HCT116 (cell line): ENCODE data around the gene MAP7. TPM values are rescaled to one million over a fixed set of nuclear protein-coding genes. Genes with fewer than 3 reads are reported as not detected.

ENCODE experiments used
- ATAC-seq: fragments of 200-7000 bp; cut with Tn5 transposase; 2 replicates; pipeline ENCODE4 v1.9.1; 2020; ENCODE audit warnings: mild to moderate bottlenecking, moderate library complexity
- BruUV-seq: library from RNA; stranded (reverse); fragments of 400-500 nt; replicated peaks from 2 replicates; lab custom pipeline; 2021; lab: Mats Ljungman, UMichigan
- CTCF ChIA-PET: fragments of 300-600 bp; sonication (Branson Sonifier 250); formaldehyde crosslinking; loops from one replicate; lab custom pipeline; 2021; ENCODE audit warnings: antibody characterized with exemption; lab: Charles Lee
- POLR2A ChIA-PET: fragments of 300-600, 350-600 bp; sonication (Branson Sonifier 250); formaldehyde crosslinking; loops from one replicate; lab custom pipeline; 2021; ENCODE audit warnings: antibody characterized with exemption; lab: Charles Lee
- RAD21 ChIA-PET, 2 experiments: fragments of 300-600 bp; sonication (Branson Sonifier 250); formaldehyde crosslinking; loops; one replicate each; lab custom pipeline; 2023; ENCODE audit warnings: low total read pairs in 2 of 2; ENCODE audit not compliant: uncharacterized antibody in 2 of 2, unreplicated experiment in 2 of 2, low non-redundant PET in 1 of 2; lab: Charles Lee
- DNase-seq: peaks from one replicate; pipeline ENCODE4 v3.0.0-alpha.2; 2010; ENCODE audit warnings: low read depth, low spot score
- H2AFZ ChIP-seq: fragments of 200-600 bp; shearing (Covaris generic), sonication (generic); 2 replicates; pipeline ENCODE4 v1.6.1; 2017; ENCODE audit warnings: low read depth, mixed run types, mixed read lengths, antibody characterized with exemption, low read length; ENCODE audit not compliant: poor library complexity, severe bottlenecking
- H3K27ac ChIP-seq: 2 replicates; pipeline ENCODE4 v1.5.1; 2012; ENCODE audit warnings: low read depth, low read length
- H3K27me3 ChIP-seq: fragments of 200-600 bp; sonication (generic); 2 replicates; pipeline ENCODE4 v1.6.1; 2016; ENCODE audit warnings: mixed run types, low read length, mixed read lengths; ENCODE audit not compliant: insufficient read depth
- H3K36me3 ChIP-seq, 2 experiments: fragments of 200-500 bp in 1 of 2; fragments of 200-600 bp in 1 of 2; sonication (Bioruptor generic) in 1 of 2; sonication (generic) in 1 of 2; 2 replicates each; pipeline versions ENCODE4 v1.5.1 to v1.6.1; 2014 to 2016; ENCODE audit warnings: low read length in 2 of 2, inconsistent platforms in 1 of 2, mixed read lengths in 1 of 2, mixed run types in 1 of 2; ENCODE audit not compliant: insufficient read depth in 2 of 2, control insufficient read depth in 1 of 2
- H3K4me1 ChIP-seq, 2 experiments: fragments of 200-600 bp in 1 of 2; sonication (generic) in 1 of 2; 2 replicates each; pipeline versions ENCODE4 v1.5.1 to v1.6.1; 2012 to 2017; ENCODE audit warnings: low read length in 2 of 2, inconsistent platforms in 1 of 2, mild to moderate bottlenecking in 1 of 2, mixed read lengths in 1 of 2, mixed run types in 1 of 2, moderate library complexity in 1 of 2; ENCODE audit not compliant: insufficient read depth in 2 of 2, control insufficient read depth in 1 of 2
- H3K4me2 ChIP-seq: fragments of 200-600 bp; sonication (generic); 2 replicates; pipeline ENCODE4 v1.6.1; 2017; ENCODE audit warnings: mixed run types, low read length, mixed read lengths
- H3K4me3 ChIP-seq, 2 experiments: fragments of 200-600 bp in 1 of 2; sonication (generic) in 1 of 2; replicated peaks in 1 of 2; 2 replicates each; pipeline ENCODE4 v1.5.1; 2011 to 2016; ENCODE audit warnings: low read length in 2 of 2, control low read depth in 1 of 2, low read depth in 1 of 2, mild to moderate bottlenecking in 1 of 2, mixed read lengths in 1 of 2, mixed run types in 1 of 2
- H3K79me2 ChIP-seq: fragments of 200-600 bp; sonication (generic); 2 replicates; pipeline ENCODE4 v1.6.1; 2017; ENCODE audit warnings: mild to moderate bottlenecking, mixed run types, low read length, moderate library complexity, mixed read lengths; ENCODE audit not compliant: insufficient read depth
- H3K9ac ChIP-seq: fragments of 200-600 bp; sonication (generic); 2 replicates; pipeline ENCODE4 v1.6.1; 2016; ENCODE audit warnings: low read length, mixed read lengths
- H3K9me2 ChIP-seq: fragments of 200-600 bp; sonication (generic), shearing (Covaris generic); 2 replicates; pipeline ENCODE4 v1.6.1; 2017; ENCODE audit warnings: mixed run types, mild to moderate bottlenecking, moderate library complexity; ENCODE audit not compliant: insufficient read depth
- H3K9me3 ChIP-seq, 2 experiments: fragments of 200-500 bp in 1 of 2; fragments of 200-600 bp in 1 of 2; sonication (Bioruptor generic) in 1 of 2; sonication (generic) in 1 of 2; 2 replicates each; pipeline ENCODE4 v1.6.1; 2014 to 2017; ENCODE audit warnings: low read length in 2 of 2, mixed read lengths in 2 of 2, inconsistent platforms in 1 of 2, low read depth in 1 of 2, mild to moderate bottlenecking in 1 of 2, mixed run types in 1 of 2, moderate library complexity in 1 of 2; ENCODE audit not compliant: control insufficient read depth in 1 of 2, insufficient read depth in 1 of 2
- H4K20me1 ChIP-seq: fragments of 200-600 bp; sonication (generic), shearing (Covaris generic); 2 replicates; pipeline ENCODE4 v1.6.1; 2017; ENCODE audit warnings: mixed run types, mild to moderate bottlenecking, moderate library complexity; ENCODE audit not compliant: insufficient read depth
- CBX3 ChIP-seq: IDR thresholded peaks from 2 replicates; pipeline ENCODE4 v1.6.1; 2012; ENCODE audit warnings: low read depth
- EGR1 ChIP-seq: IDR thresholded peaks from 2 replicates; pipeline ENCODE4 v1.6.1; 2012; ENCODE audit warnings: low read depth
- ELF1 ChIP-seq: IDR thresholded peaks from 2 replicates; pipeline ENCODE4 v1.6.1; 2012; ENCODE audit warnings: low read depth, borderline replicate concordance
- EZH2 ChIP-seq: fragments of 200-600 bp; sonication (generic); IDR thresholded peaks from 2 replicates; pipeline ENCODE4 v1.6.1; 2017; ENCODE audit warnings: antibody characterized with exemption, mixed run types
- EZH2phosphoT487 ChIP-seq: fragments of 200-600 bp; IDR thresholded peaks from 2 replicates; pipeline ENCODE4 v1.6.1; 2018; ENCODE audit warnings: antibody characterized with exemption, borderline replicate concordance
- FOSL1 ChIP-seq: IDR thresholded peaks from 2 replicates; pipeline ENCODE4 v1.6.1; 2012; ENCODE audit warnings: low read depth
- JUND ChIP-seq: IDR thresholded peaks from 2 replicates; pipeline ENCODE4 v1.6.1; 2012
- POLR2A ChIP-seq: IDR thresholded peaks from 2 replicates; pipeline ENCODE4 v1.7.0; 2011; ENCODE audit warnings: borderline replicate concordance; ENCODE audit not compliant: insufficient read depth, insufficient read length; ENCODE audit errors: extremely low read depth
- POLR2AphosphoS5 ChIP-seq: IDR thresholded peaks from 2 replicates; pipeline ENCODE4 v1.6.1; 2011; ENCODE audit warnings: mild to moderate bottlenecking, low read depth, low read length, moderate library complexity
- SIN3A ChIP-seq: IDR thresholded peaks from 2 replicates; pipeline ENCODE4 v1.6.1; 2012; ENCODE audit warnings: low read depth
- SP1 ChIP-seq: IDR thresholded peaks from 2 replicates; pipeline ENCODE4 v1.6.1; 2012; ENCODE audit warnings: low read depth
- SRF ChIP-seq: IDR thresholded peaks from 2 replicates; pipeline ENCODE4 v1.6.1; 2012; ENCODE audit warnings: low read depth
- TCF7L2 ChIP-seq: IDR thresholded peaks from 2 replicates; pipeline ENCODE4 v1.7.0; 2011; ENCODE audit warnings: borderline replicate concordance, inconsistent platforms; ENCODE audit not compliant: insufficient read depth, insufficient read length; ENCODE audit errors: extremely low read depth
- ZFX ChIP-seq: fragments of 450-650 bp; IDR thresholded peaks from 2 replicates; pipeline ENCODE4 v1.6.1; 2017
- ZNF274 ChIP-seq: fragments of 200-500 bp; sonication (Bioruptor generic); IDR thresholded peaks from 2 replicates; pipeline ENCODE4 v1.6.1; 2014; ENCODE audit warnings: mild to moderate bottlenecking, low read depth, low read length, inconsistent platforms
- intact Hi-C: fragments of 100-400 bp; cut with micrococcal nuclease; formaldehyde crosslinking; loops from 2 replicates; pipeline ENCODE4 v1.10.0; 2022
- total RNA-seq: library from RNA; stranded (reverse); gene quantifications from one replicate; pipeline ENCODE4 v1.2.1, GENCODE V29; 2021; ENCODE audit not compliant: unreplicated experiment
- TF ChIP-seq, protein P1 (sequence below): IDR thresholded peaks from 2 replicates; pipeline ENCODE4 v1.6.1; 2012
- TF ChIP-seq, protein P2 (sequence below): IDR thresholded peaks from 2 replicates; pipeline ENCODE4 v1.6.1; 2011; ENCODE audit warnings: mild to moderate bottlenecking, low read length, moderate library complexity; ENCODE audit not compliant: insufficient replicate concordance; ENCODE audit errors: extremely low read depth
- TF ChIP-seq, protein P3 (sequence below), 3 experiments: fragments of 200-600 bp in 1 of 3; sonication (generic) in 1 of 3; IDR thresholded peaks in 2 of 3; conservative IDR thresholded peaks in 1 of 3; 2 replicates each; pipeline ENCODE4 v1.5.1; 2012 to 2017; ENCODE audit warnings: low read depth in 2 of 3, low read length in 2 of 3, antibody characterized with exemption in 1 of 3, borderline replicate concordance in 1 of 3, control low read depth in 1 of 3, mild to moderate bottlenecking in 1 of 3, mixed read lengths in 1 of 3, mixed run types in 1 of 3, moderate library complexity in 1 of 3; ENCODE audit not compliant: insufficient read depth in 1 of 3
- TF ChIP-seq, protein P4 (sequence below): IDR thresholded peaks from 2 replicates; pipeline ENCODE4 v1.6.1; 2012; ENCODE audit warnings: low read depth

MAP7 gene
- total RNA-seq, 1 experiment from 2014 or later = 35.5 TPM

DNA sequence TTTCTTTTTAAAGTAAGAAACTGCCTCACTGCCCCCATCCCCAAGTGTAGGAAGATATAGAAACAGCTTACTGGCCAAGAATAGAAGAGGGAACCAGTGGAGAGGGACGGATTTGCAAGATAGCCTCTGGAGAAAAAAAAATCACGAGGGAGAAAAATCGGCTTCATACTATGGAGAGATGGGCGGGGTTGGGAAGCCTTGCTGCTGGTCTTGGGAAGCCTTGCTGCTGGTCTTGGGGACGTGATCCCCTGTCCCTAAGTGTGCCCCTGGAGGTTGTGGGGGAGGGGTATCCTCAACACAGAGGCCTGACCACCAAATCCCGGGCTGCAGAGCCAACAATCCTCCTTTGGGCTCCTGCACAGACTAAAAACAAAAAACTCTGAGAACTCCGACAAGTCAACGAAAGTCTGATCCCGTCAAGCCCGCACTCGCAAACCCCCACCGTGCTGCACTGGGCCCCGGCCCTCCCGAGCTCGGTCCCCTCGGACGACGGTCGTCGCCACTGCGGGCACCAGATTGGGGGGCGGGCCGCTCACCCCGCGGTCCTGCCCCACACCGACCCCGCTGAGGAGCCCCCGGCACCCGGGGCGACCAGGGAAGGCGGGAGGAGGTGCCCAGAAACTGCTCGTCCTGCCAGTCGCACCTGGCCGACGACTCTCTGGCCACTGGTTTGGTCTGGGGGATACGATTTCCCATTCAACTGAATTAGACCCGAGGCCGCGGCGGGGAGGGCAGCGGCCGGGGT lies 750 bp downstream of the MAP7 start:
- H2AFZ ChIP-seq = no peak overlapping the region
- H3K27ac ChIP-seq = peak overlapping the region; percentile 69

More for the DNA sequence above, 750 bp downstream of the MAP7 start:
- H3K9me2 ChIP-seq = no peaks in the 10 kb centered on the region
- ChIA-PET CTCF (interaction anchor here (0.6 to 1.7 kb wide), 13 partner anchors 10 to 640 kb away, joined by 3 to 16 read pairs (median 4); partner anchors contain the start of gene MAP3K5), RAD21 (no interaction called here), POLR2A (interaction anchor here (1.0 kb wide), 1 partner anchor 260 kb away, joined by 6 read pairs; the partner anchor contains the start of gene BCLAF1)
- no peaks in the 10 kb centered on the region for H3K9me3 ChIP-seq
- BruUV-seq = no TSS peak
- no peaks in the 10 kb centered on the region for H4K20me1 ChIP-seq
- peak overlapping the region; percentile 92 for H3K4me2 ChIP-seq
- peaks cover 6 to 17% of the 10 kb centered on the region in 2 experiments; a peak in 3 of 4 replicates for H3K4me1 ChIP-seq
- intact Hi-C loops = loop anchor here (1.0 to 10.0 kb wide), 4 partner anchors 172 to 1015 kb away; partner anchors contain the start of gene BCLAF1
- no peaks in the 10 kb centered on the region for H3K27me3 ChIP-seq
- H3K9ac ChIP-seq = peak overlapping the region; percentile 77
- H3K79me2 ChIP-seq = peaks cover 47% of the 10 kb centered on the region
- H3K4me3 ChIP-seq = peak overlapping the region; percentile 75 to 79
- TF ChIP-seq, protein P1, sequence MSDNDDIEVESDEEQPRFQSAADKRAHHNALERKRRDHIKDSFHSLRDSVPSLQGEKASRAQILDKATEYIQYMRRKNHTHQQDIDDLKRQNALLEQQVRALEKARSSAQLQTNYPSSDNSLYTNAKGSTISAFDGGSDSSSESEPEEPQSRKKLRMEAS = no peak
- TF ChIP-seq ZNF274 (no peak), ELF1 (no peak), EZH2 (no peak), POLR2A (no peak), SIN3A (no peak), EZH2phosphoT487 (no peak), ZFX (no peak), CBX3 (no peak), TCF7L2 (no peak), SP1 (no peak), POLR2AphosphoS5 (no peak), FOSL1 (no peak), JUND (no peak), EGR1 (no peak), SRF (no peak)
- TF ChIP-seq, protein P2, sequence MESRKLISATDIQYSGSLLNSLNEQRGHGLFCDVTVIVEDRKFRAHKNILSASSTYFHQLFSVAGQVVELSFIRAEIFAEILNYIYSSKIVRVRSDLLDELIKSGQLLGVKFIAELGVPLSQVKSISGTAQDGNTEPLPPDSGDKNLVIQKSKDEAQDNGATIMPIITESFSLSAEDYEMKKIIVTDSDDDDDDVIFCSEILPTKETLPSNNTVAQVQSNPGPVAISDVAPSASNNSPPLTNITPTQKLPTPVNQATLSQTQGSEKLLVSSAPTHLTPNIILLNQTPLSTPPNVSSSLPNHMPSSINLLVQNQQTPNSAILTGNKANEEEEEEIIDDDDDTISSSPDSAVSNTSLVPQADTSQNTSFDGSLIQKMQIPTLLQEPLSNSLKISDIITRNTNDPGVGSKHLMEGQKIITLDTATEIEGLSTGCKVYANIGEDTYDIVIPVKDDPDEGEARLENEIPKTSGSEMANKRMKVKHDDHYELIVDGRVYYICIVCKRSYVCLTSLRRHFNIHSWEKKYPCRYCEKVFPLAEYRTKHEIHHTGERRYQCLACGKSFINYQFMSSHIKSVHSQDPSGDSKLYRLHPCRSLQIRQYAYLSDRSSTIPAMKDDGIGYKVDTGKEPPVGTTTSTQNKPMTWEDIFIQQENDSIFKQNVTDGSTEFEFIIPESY = no peak
- TF ChIP-seq, protein P3, sequence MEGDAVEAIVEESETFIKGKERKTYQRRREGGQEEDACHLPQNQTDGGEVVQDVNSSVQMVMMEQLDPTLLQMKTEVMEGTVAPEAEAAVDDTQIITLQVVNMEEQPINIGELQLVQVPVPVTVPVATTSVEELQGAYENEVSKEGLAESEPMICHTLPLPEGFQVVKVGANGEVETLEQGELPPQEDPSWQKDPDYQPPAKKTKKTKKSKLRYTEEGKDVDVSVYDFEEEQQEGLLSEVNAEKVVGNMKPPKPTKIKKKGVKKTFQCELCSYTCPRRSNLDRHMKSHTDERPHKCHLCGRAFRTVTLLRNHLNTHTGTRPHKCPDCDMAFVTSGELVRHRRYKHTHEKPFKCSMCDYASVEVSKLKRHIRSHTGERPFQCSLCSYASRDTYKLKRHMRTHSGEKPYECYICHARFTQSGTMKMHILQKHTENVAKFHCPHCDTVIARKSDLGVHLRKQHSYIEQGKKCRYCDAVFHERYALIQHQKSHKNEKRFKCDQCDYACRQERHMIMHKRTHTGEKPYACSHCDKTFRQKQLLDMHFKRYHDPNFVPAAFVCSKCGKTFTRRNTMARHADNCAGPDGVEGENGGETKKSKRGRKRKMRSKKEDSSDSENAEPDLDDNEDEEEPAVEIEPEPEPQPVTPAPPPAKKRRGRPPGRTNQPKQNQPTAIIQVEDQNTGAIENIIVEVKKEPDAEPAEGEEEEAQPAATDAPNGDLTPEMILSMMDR (IDR thresholded peaks at IDR 0.05 in 2 of 3, conservative IDR thresholded peaks at IDR 0.05 in 1 of 3; ENCODE audit: borderline replicate concordance in 1 of 3, insufficient read depth in 1 of 3, low read depth in 2 of 3, low read length in 2 of 3) = no peak
- TF ChIP-seq, protein P4, sequence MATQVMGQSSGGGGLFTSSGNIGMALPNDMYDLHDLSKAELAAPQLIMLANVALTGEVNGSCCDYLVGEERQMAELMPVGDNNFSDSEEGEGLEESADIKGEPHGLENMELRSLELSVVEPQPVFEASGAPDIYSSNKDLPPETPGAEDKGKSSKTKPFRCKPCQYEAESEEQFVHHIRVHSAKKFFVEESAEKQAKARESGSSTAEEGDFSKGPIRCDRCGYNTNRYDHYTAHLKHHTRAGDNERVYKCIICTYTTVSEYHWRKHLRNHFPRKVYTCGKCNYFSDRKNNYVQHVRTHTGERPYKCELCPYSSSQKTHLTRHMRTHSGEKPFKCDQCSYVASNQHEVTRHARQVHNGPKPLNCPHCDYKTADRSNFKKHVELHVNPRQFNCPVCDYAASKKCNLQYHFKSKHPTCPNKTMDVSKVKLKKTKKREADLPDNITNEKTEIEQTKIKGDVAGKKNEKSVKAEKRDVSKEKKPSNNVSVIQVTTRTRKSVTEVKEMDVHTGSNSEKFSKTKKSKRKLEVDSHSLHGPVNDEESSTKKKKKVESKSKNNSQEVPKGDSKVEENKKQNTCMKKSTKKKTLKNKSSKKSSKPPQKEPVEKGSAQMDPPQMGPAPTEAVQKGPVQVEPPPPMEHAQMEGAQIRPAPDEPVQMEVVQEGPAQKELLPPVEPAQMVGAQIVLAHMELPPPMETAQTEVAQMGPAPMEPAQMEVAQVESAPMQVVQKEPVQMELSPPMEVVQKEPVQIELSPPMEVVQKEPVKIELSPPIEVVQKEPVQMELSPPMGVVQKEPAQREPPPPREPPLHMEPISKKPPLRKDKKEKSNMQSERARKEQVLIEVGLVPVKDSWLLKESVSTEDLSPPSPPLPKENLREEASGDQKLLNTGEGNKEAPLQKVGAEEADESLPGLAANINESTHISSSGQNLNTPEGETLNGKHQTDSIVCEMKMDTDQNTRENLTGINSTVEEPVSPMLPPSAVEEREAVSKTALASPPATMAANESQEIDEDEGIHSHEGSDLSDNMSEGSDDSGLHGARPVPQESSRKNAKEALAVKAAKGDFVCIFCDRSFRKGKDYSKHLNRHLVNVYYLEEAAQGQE = no peak
- no peaks in the 10 kb centered on the region for H3K36me3 ChIP-seq
- no peak for DNase-seq
- peak; percentile 10 for ATAC-seq
